PC-9 (cell line): ENCODE results near the gene CENPC. TPM values are rescaled to one million over a fixed set of nuclear protein-coding genes. Genes with fewer than 3 reads are reported as not detected.

Experiments used
- BruUV-seq: library from RNA; stranded (reverse); fragments of 400-500 nt; replicated peaks from 2 replicates; lab custom pipeline; 2021; lab: Mats Ljungman, UMichigan
- CTCF ChIA-PET: fragments of 300-600 bp; sonication (Branson Sonifier 250); formaldehyde crosslinking; loops from one replicate; lab custom pipeline; 2022; ENCODE audit warnings: antibody characterized with exemption; lab: Charles Lee
- POLR2A ChIA-PET: fragments of 300-600 bp; sonication (Branson Sonifier 250); formaldehyde crosslinking; loops from one replicate; lab custom pipeline; 2022; ENCODE audit warnings: antibody characterized with exemption; ENCODE audit not compliant: unreplicated experiment; lab: Charles Lee
- DNase-seq, 2 experiments: peaks; one replicate each; pipeline versions ENCODE4 v3.0.0 to v3.0.0-alpha.2; 2015 to 2022; ENCODE audit warnings: mixed read lengths in 1 of 2
- H2AFZ ChIP-seq: fragments of 200-600 bp; sonication (generic); 2 replicates; pipeline ENCODE4 v1.8.1; 2017; ENCODE audit warnings: antibody characterized with exemption
- H3F3A ChIP-seq: fragments of 200-600 bp; sonication (generic); 2 replicates; pipeline ENCODE4 v1.8.1; 2017; ENCODE audit warnings: antibody characterized with exemption, mild to moderate bottlenecking, low read depth; ENCODE audit not compliant: insufficient read depth
- H3K27ac ChIP-seq: fragments of 200-600 bp; sonication (generic); 2 replicates; pipeline ENCODE4 v1.6.1; 2016; ENCODE audit warnings: mixed run types
- H3K27me3 ChIP-seq: fragments of 200-600 bp; sonication (generic); 2 replicates; pipeline ENCODE4 v1.6.1; 2016; ENCODE audit warnings: low read depth, mixed run types; ENCODE audit not compliant: insufficient read depth
- H3K36me3 ChIP-seq: fragments of 200-600 bp; sonication (generic); 2 replicates; pipeline ENCODE4 v1.6.1; 2016; ENCODE audit warnings: low read depth, mixed run types
- H3K4me1 ChIP-seq: fragments of 200-600 bp; sonication (generic); replicated peaks from 2 replicates; pipeline ENCODE4 v1.6.1; 2016; ENCODE audit warnings: mixed run types; ENCODE audit not compliant: insufficient read depth
- H3K4me2 ChIP-seq: fragments of 200-600 bp; sonication (generic); 2 replicates; pipeline ENCODE4 v1.6.1; 2017; ENCODE audit warnings: mixed run types
- H3K4me3 ChIP-seq: fragments of 200-600 bp; sonication (generic); 2 replicates; pipeline ENCODE4 v1.6.1; 2016; ENCODE audit warnings: mixed run types
- H3K79me2 ChIP-seq: fragments of 200-600 bp; sonication (generic); 2 replicates; pipeline ENCODE4 v1.6.1; 2017; ENCODE audit warnings: low read depth, mixed run types
- H3K9me2 ChIP-seq: fragments of 200-600 bp; sonication (generic); 2 replicates; pipeline ENCODE4 v1.8.1; 2017; ENCODE audit warnings: mild to moderate bottlenecking; ENCODE audit not compliant: insufficient read depth
- H3K9me3 ChIP-seq: fragments of 200-600 bp; sonication (generic); 2 replicates; pipeline ENCODE4 v1.8.1; 2016; ENCODE audit warnings: low read depth; ENCODE audit not compliant: insufficient read depth
- H4K20me1 ChIP-seq: fragments of 200-600 bp; sonication (generic); 2 replicates; pipeline ENCODE4 v1.8.1; 2017; ENCODE audit not compliant: insufficient read depth
- CTCF ChIP-seq: fragments of 200-600 bp; sonication (generic); conservative IDR thresholded peaks from 2 replicates; pipeline ENCODE4 v1.6.1; 2017; ENCODE audit warnings: mixed run types, antibody characterized with exemption, mild to moderate bottlenecking, moderate library complexity
- EZH2 ChIP-seq: fragments of 200-600 bp; sonication (generic); IDR thresholded peaks from 2 replicates; pipeline ENCODE4 v1.8.0; 2017; ENCODE audit warnings: antibody characterized with exemption, low read depth
- intact Hi-C: fragments of 100-400 bp; cut with micrococcal nuclease; formaldehyde crosslinking; loops from one replicate; pipeline ENCODE4 v1.10.0; 2022; ENCODE audit not compliant: unreplicated experiment
- total RNA-seq: library from RNA; stranded (reverse); gene quantifications from 2 replicates; pipeline ENCODE4 v1.2.3, GENCODE V29; 2021

The CENPC gene
- total RNA-seq, 1 experiment from 2014 or later = 14.2 TPM

- CTCF ChIA-PET = no interaction called here
- intact Hi-C loops = no loop called here
- BruUV-seq = no TSS peak
- H4K20me1 ChIP-seq = no peaks in the 10 kb centered on the region
- no peaks in the 10 kb centered on the region for H3F3A ChIP-seq
- H2AFZ ChIP-seq = no peak overlapping the region
- POLR2A ChIA-PET = no interaction called here
- no peaks in the 10 kb centered on the region for H3K79me2 ChIP-seq
- no peaks in the 10 kb centered on the region for H3K9me3 ChIP-seq
- no peaks in the 10 kb centered on the region for H3K36me3 ChIP-seq
- H3K27ac ChIP-seq = no peak overlapping the region
- H3K27me3 ChIP-seq = no peaks in the 10 kb centered on the region
- no peak overlapping the region for H3K4me3 ChIP-seq
- no peaks in the 10 kb centered on the region for H3K4me1 ChIP-seq
- no peak for TF ChIP-seq CTCF
- no peak for TF ChIP-seq EZH2
- DNase-seq = no peak
- no peak overlapping the region for H3K4me2 ChIP-seq
- H3K9me2 ChIP-seq = no peaks in the 10 kb centered on the region
Observed at GRCh38 chr4:67512501-67512900, 32.8 kb downstream of the CENPC start.

GRCh38 chr4:67500373-67500772 is 44.9 kb downstream of the CENPC start:
- CTCF ChIA-PET = no interaction called here
- DNase-seq = no peak
- intact Hi-C loops = no loop called here
- TF ChIP-seq EZH2 = no peak
- TF ChIP-seq CTCF = no peak
- no TSS peak for BruUV-seq
- Histone ChIP-seq H3K79me2 (no peaks in the 10 kb centered on the region), H3K9me3 (no peaks in the 10 kb centered on the region), H3K9me2 (no peaks in the 10 kb centered on the region), H3K4me3 (no peak overlapping the region), H3K36me3 (no peaks in the 10 kb centered on the region), H3K27ac (no peak overlapping the region), H3K27me3 (no peaks in the 10 kb centered on the region), H2AFZ (no peak overlapping the region), H3F3A (no peaks in the 10 kb centered on the region), H3K4me2 (no peak overlapping the region), H4K20me1 (no peaks in the 10 kb centered on the region), H3K4me1 (no peaks in the 10 kb centered on the region)
- POLR2A ChIA-PET = no interaction called here

- Histone ChIP-seq H3K36me3 (no peaks in the 10 kb centered on the region), H3K27me3 (no peaks in the 10 kb centered on the region), H3K9me2 (no peaks in the 10 kb centered on the region), H3K79me2 (no peaks in the 10 kb centered on the region), H3K9me3 (no peaks in the 10 kb centered on the region), H3K4me3 (no peak overlapping the region), H3K4me2 (no peak overlapping the region), H3K27ac (no peak overlapping the region), H4K20me1 (no peaks in the 10 kb centered on the region), H3F3A (no peaks in the 10 kb centered on the region), H2AFZ (no peak overlapping the region), H3K4me1 (no peaks in the 10 kb centered on the region)
- BruUV-seq = no TSS peak
- TF ChIP-seq CTCF (no peak), EZH2 (no peak)
- ChIA-PET POLR2A (no interaction called here), CTCF (no interaction called here)
- intact Hi-C loops = no loop called here
- DNase-seq = no peak
Observed at GRCh38 chr4:67499799-67500198, 45.5 kb downstream of the CENPC start.
